Endodermal cell (in vitro differentiated cells): ENCODE data around the gene SYNE2. TPM values are rescaled to one million over a fixed set of nuclear protein-coding genes. Genes with fewer than 3 reads are reported as not detected.

Experiments
- DNase-seq: peaks from one replicate; pipeline ENCODE4 v3.0.0-alpha.2; 2017
- H3K27ac ChIP-seq: 2 replicates; pipeline ENCODE4 v1.5.1; 2013; ENCODE audit warnings: mild to moderate bottlenecking, low read depth, low read length, moderate library complexity
- H3K27me3 ChIP-seq: 2 replicates; pipeline ENCODE4 v1.6.1; 2013; ENCODE audit warnings: mild to moderate bottlenecking, low read length, moderate library complexity; ENCODE audit not compliant: insufficient read depth, control insufficient read depth, poor library complexity, severe bottlenecking
- H3K36me3 ChIP-seq: 2 replicates; pipeline ENCODE4 v1.7.0; 2013; ENCODE audit warnings: mild to moderate bottlenecking, low read length, moderate library complexity; ENCODE audit not compliant: control insufficient read depth, insufficient read depth
- H3K4me1 ChIP-seq: one replicate; pipeline ENCODE4 v1.7.0; 2013; ENCODE audit warnings: low read length; ENCODE audit not compliant: control insufficient read depth, insufficient read depth
- H3K4me3 ChIP-seq: 2 replicates; pipeline ENCODE4 v1.5.1; 2013; ENCODE audit warnings: mild to moderate bottlenecking, low read length, moderate library complexity
- H3K9ac ChIP-seq: 2 replicates; pipeline ENCODE4 v1.6.1; 2013; ENCODE audit warnings: mild to moderate bottlenecking, low read length, moderate library complexity; ENCODE audit not compliant: poor library complexity, severe bottlenecking; ENCODE audit errors: extremely low read depth
- H3K9me3 ChIP-seq: 2 replicates; pipeline ENCODE4 v1.6.1; 2013; ENCODE audit warnings: mild to moderate bottlenecking, low read length, moderate library complexity; ENCODE audit not compliant: control insufficient read depth
- H3K27ac Mint-ChIP-seq: 2 replicates; pipeline ENCODE4 v1.8.0; 2020; ENCODE audit warnings: mixed read lengths
- H3K27me3 Mint-ChIP-seq: 2 replicates; pipeline ENCODE4 v1.8.0; 2021; ENCODE audit warnings: mild to moderate bottlenecking, mixed read lengths; ENCODE audit not compliant: insufficient read depth
- H3K36me3 Mint-ChIP-seq: 2 replicates; pipeline ENCODE4 v1.8.0; 2020; ENCODE audit warnings: low read depth, mixed read lengths
- H3K4me1 Mint-ChIP-seq: 2 replicates; pipeline ENCODE4 v1.8.0; 2020; ENCODE audit warnings: mixed read lengths
- H3K4me3 Mint-ChIP-seq: 2 replicates; pipeline ENCODE4 v1.8.0; 2020; ENCODE audit warnings: mild to moderate bottlenecking, moderate library complexity, mixed read lengths
- H3K9me3 Mint-ChIP-seq: 2 replicates; pipeline ENCODE4 v1.8.0; 2020; ENCODE audit warnings: mild to moderate bottlenecking, mixed read lengths
- WGBS, 2 experiments: methylation state at CpG; one replicate each; pipeline versions ENCODE4 v1.1.5 to v1.1.7; 2013; ENCODE audit warnings: missing lambda C conversion rate in 2 of 2, mixed read lengths in 1 of 2; ENCODE audit not compliant: insufficient coverage in 1 of 2, insufficient read length in 1 of 2; 5-methylcytosine and 5-hydroxymethylcytosine counted together
- microRNA-seq: library from miRNA; unstranded; fragments of <30 nt; microRNA quantifications from one replicate; pipeline ENCODE4 v1.2.0, GENCODE V29; 2020; ENCODE audit warnings: borderline microRNAs expressed
- total RNA-seq, 2 donors: library from RNA; stranded (reverse); fragmentation: NEBNext Ultra II Directional in 1 of 2; extraction: Animal tissue kit (Norgen Biotek cat#: 25700) in 1 of 2; gene quantifications; 2 replicates in 1 of 2; 3 replicates in 1 of 2; pipeline ENCODE4 v1.2.1, GENCODE V29; 2021
- TF ChIP-seq, protein P1 (sequence below): fragments of 200-600 bp; sonication (generic); conservative IDR thresholded peaks from 2 replicates; pipeline ENCODE4 v1.5.0; 2021; ENCODE audit warnings: antibody characterized with exemption, mild to moderate bottlenecking

The SYNE2 gene
- total RNA-seq, 2 donors from 2014 or later: 65.8 to 70.0 TPM

DNA sequence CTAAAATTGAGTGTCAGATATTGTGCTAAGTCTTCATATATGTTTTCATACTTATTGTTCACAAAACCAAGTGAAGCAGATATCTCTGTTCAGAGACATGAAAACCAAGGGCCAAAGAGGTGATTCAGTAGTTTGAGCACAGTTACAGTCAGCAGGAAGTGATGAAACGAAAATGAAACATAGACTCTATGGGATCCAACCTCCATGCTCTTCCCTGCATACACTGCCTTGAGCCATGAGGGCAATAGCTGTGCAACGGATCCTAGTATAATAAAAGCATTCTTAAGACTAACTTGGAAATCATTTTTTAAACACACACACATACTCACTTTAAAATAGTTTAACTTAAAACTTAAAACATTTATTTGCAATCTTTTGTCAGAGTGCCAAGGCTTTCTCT is 413.4 kb downstream of the SYNE2 start:
- Histone ChIP-seq H3K27me3 (no peaks in the 10 kb centered on the region), H3K9ac (no peak overlapping the region), H3K9me3 (no peaks in the 10 kb centered on the region), H3K4me3 (no peak overlapping the region), H3K36me3 (no peaks in the 10 kb centered on the region), H3K4me1 (no peaks in the 10 kb centered on the region), H3K27ac (no peak overlapping the region)
- no peak for DNase-seq
- Mint-ChIP-seq H3K36me3 (no peaks in the 10 kb centered on the region), H3K9me3 (no peaks in the 10 kb centered on the region), H3K27ac (no peak overlapping the region), H3K4me1 (no peaks in the 10 kb centered on the region), H3K27me3 (no peaks in the 10 kb centered on the region), H3K4me3 (no peak overlapping the region)
- TF ChIP-seq, protein P1, sequence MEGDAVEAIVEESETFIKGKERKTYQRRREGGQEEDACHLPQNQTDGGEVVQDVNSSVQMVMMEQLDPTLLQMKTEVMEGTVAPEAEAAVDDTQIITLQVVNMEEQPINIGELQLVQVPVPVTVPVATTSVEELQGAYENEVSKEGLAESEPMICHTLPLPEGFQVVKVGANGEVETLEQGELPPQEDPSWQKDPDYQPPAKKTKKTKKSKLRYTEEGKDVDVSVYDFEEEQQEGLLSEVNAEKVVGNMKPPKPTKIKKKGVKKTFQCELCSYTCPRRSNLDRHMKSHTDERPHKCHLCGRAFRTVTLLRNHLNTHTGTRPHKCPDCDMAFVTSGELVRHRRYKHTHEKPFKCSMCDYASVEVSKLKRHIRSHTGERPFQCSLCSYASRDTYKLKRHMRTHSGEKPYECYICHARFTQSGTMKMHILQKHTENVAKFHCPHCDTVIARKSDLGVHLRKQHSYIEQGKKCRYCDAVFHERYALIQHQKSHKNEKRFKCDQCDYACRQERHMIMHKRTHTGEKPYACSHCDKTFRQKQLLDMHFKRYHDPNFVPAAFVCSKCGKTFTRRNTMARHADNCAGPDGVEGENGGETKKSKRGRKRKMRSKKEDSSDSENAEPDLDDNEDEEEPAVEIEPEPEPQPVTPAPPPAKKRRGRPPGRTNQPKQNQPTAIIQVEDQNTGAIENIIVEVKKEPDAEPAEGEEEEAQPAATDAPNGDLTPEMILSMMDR: no peak
- 82 to 97% methylated on average over 2 of the region's 2 CpGs for WGBS, 2 experiments

DNA sequence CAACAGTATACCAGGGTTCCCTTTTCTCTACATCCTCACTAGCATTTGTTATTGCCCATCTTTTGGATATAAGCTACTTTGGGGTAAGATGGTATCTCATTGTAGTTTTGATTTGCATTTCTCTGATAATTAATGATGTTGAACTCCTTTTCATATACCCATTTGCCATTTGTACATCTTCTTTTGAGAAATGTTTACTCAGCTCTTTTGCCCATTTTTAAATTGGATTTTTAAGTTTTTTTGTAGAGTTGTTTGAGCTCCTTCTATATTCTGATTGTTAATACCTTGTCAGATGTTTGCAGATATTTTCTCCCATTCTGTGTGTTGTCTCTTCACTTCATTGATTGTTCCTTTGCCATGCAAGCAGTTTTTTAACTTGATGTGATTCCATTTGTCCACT is 419.2 kb downstream of the SYNE2 start:
- H3K9me3 Mint-ChIP-seq: no peaks in the 10 kb centered on the region
- no peaks in the 10 kb centered on the region for H3K36me3 Mint-ChIP-seq
- no peaks in the 10 kb centered on the region for H3K27me3 Mint-ChIP-seq
- Histone ChIP-seq H3K9me3 (no peaks in the 10 kb centered on the region), H3K27me3 (no peaks in the 10 kb centered on the region), H3K36me3 (no peaks in the 10 kb centered on the region), H3K9ac (no peak overlapping the region), H3K27ac (no peak overlapping the region), H3K4me1 (no peaks in the 10 kb centered on the region), H3K4me3 (no peak overlapping the region)
- TF ChIP-seq, protein P1: no peak
- H3K4me3 Mint-ChIP-seq: no peak overlapping the region
- H3K27ac Mint-ChIP-seq: no peak overlapping the region
- no peaks in the 10 kb centered on the region for H3K4me1 Mint-ChIP-seq
- no peak for DNase-seq

Small RNAs within 50 kb of the gene (microRNA-seq; reads per million reads assigned to microRNA genes)
- not detected for gene MIR548H1

Other genes starting within 250 kb of the SYNE2 start
- gene WDR89, start 211.1 kb upstream of the SYNE2 start, total RNA-seq: 10 to 100 TPM; 23.4 to 26.7 TPM
- 10 to 100 TPM; 15.5 to 18.4 TPM for gene SGPP1, start 124.9 kb upstream of the SYNE2 start, total RNA-seq